K562 (cell line): ENCODE results near the gene TMEM129. TPM values are rescaled to one million over a fixed set of nuclear protein-coding genes. Genes with fewer than 3 reads are reported as not detected.

Experiments
- ATAC-seq: fragments of 200-7000 bp; cut with Tn5 transposase; 3 replicates; pipeline ENCODE4 v1.9.1; 2020; ENCODE audit warnings: moderate library complexity
- BruUV-seq: library from RNA; stranded (reverse); fragments of 400-500 nt; replicated peaks from 2 replicates; lab custom pipeline; 2021; lab: Mats Ljungman, UMichigan
- CTCF ChIA-PET: fragments of 300-600 bp; formaldehyde crosslinking; extraction: SDS; loops from one replicate; lab custom pipeline; 2021; ENCODE audit warnings: low intra/inter-chr PET ratio; lab: Yijun Ruan, JAX
- POLR2A ChIA-PET: fragments of 300-600, 350-650 bp; sonication (Branson Sonifier 250); formaldehyde crosslinking; extraction: SDS; loops from one replicate; lab custom pipeline; 2021; ENCODE audit warnings: antibody characterized with exemption, inconsistent platforms; lab: Yijun Ruan, JAX
- DNase-seq, 4 experiments: peaks; one replicate each; pipeline versions ENCODE4 v3.0.0 to v3.0.0-alpha.2; 2011 to 2018; ENCODE audit warnings: low spot score in 3 of 4, mixed read lengths in 3 of 4; ENCODE audit errors: extremely low read depth in 1 of 4
- FAIRE-seq: peaks from 2 replicates; lab custom pipeline; 2011; peaks lifted over from hg19 to GRCh38; lab: Jason Lieb, UNC
- H2AFZ ChIP-seq: 2 replicates; pipeline ENCODE4 v1.6.0; 2011; ENCODE audit warnings: low read depth, low read length, control low read depth, inconsistent platforms
- H3K27ac ChIP-seq: fragments of 200-600 bp; 3 replicates; pipeline ENCODE4 v1.8.0; 2011; ENCODE audit warnings: low read depth, mild to moderate bottlenecking, control low read depth, inconsistent platforms, low read length, moderate library complexity, mixed read lengths; ENCODE audit errors: extremely low read depth
- H3K27me3 ChIP-seq, 2 experiments: fragments of 300-600 bp in 1 of 2; 2 replicates in 1 of 2; 3 replicates in 1 of 2; pipeline versions ENCODE4 v1.6.0 to v1.8.0; 2011; ENCODE audit warnings: inconsistent platforms in 2 of 2, low read length in 2 of 2, mild to moderate bottlenecking in 1 of 2, mixed read lengths in 1 of 2, moderate library complexity in 1 of 2; ENCODE audit not compliant: control insufficient read depth in 2 of 2, insufficient read depth in 2 of 2
- H3K36me3 ChIP-seq: fragments of 300-600 bp; 3 replicates; pipeline ENCODE4 v1.8.0; 2011; ENCODE audit warnings: mild to moderate bottlenecking, low read length, inconsistent platforms; ENCODE audit not compliant: control insufficient read depth, insufficient read depth
- H3K4me1 ChIP-seq, 2 experiments: fragments of 200-600 bp in 1 of 2; replicated peaks in 1 of 2; 2 replicates in 1 of 2; 3 replicates in 1 of 2; pipeline versions ENCODE4 v1.5.1 to v1.8.0; 2011; ENCODE audit warnings: inconsistent platforms in 2 of 2, low read length in 2 of 2, mild to moderate bottlenecking in 1 of 2, mixed read lengths in 1 of 2, moderate library complexity in 1 of 2; ENCODE audit not compliant: control insufficient read depth in 2 of 2, insufficient read depth in 2 of 2
- H3K4me2 ChIP-seq: 2 replicates; pipeline ENCODE4 v1.6.1; 2011; ENCODE audit warnings: low read length, control low read depth, inconsistent platforms, mixed read lengths; ENCODE audit not compliant: insufficient read depth
- H3K4me3 ChIP-seq: fragments of 200-600 bp; sonication (generic), shearing (Covaris generic); 2 replicates; pipeline ENCODE4 v1.5.1; 2016; ENCODE audit warnings: control low read depth, inconsistent platforms
- H3K79me2 ChIP-seq: fragments of 200-600 bp; 3 replicates; pipeline ENCODE4 v1.8.0; 2011; ENCODE audit warnings: low read length, inconsistent platforms; ENCODE audit not compliant: control insufficient read depth, insufficient read depth
- H3K9ac ChIP-seq, 2 experiments: 2 replicates each; pipeline versions ENCODE4 v1.6.0 to v1.6.1; 2011; ENCODE audit warnings: low read depth in 2 of 2, low read length in 2 of 2, control low read depth in 1 of 2, inconsistent platforms in 1 of 2, mild to moderate bottlenecking in 1 of 2, mixed read lengths in 1 of 2; ENCODE audit not compliant: insufficient read depth in 1 of 2
- H3K9me1 ChIP-seq: one replicate; pipeline ENCODE4 v1.6.0; 2011; ENCODE audit warnings: inconsistent platforms, mild to moderate bottlenecking, low read length, moderate library complexity; ENCODE audit not compliant: control insufficient read depth, insufficient read depth
- H3K9me3 ChIP-seq: replicated peaks from 2 replicates; pipeline ENCODE4 v1.5.1; 2011; ENCODE audit warnings: low read depth, low read length, inconsistent platforms; ENCODE audit not compliant: control insufficient read depth, insufficient read depth
- H4K20me1 ChIP-seq: replicated peaks from 2 replicates; pipeline ENCODE4 v1.6.1; 2011; ENCODE audit warnings: low read length, inconsistent platforms, mixed read lengths; ENCODE audit not compliant: control insufficient read depth, insufficient read depth
- DNMT1 ChIP-seq: fragments of 450-650 bp; IDR thresholded peaks from 2 replicates; pipeline ENCODE4 v1.6.1; 2016; ENCODE audit warnings: antibody characterized with exemption, mild to moderate bottlenecking
- E2F5 ChIP-seq: sonication (generic); formaldehyde crosslinking; IDR thresholded peaks from 2 replicates; pipeline ENCODE4 v1.8.0; 2022; ENCODE audit warnings: mild to moderate bottlenecking, missing genetic modification reagents
- SETDB1 ChIP-seq: IDR thresholded peaks from one replicate; pipeline ENCODE4 v1.6.1; 2012; ENCODE audit warnings: low read length, control low read depth, inconsistent platforms
- TEAD1 ChIP-seq, 2 experiments: fragments of 450-650 bp in 1 of 2; sonication (generic) in 1 of 2; formaldehyde crosslinking; IDR thresholded peaks; 2 replicates each; pipeline versions ENCODE4 v1.4.0 to v1.8.0; 2020 to 2022; ENCODE audit warnings: mild to moderate bottlenecking in 2 of 2, missing genetic modification reagents in 1 of 2
- THRAP3 ChIP-seq: fragments of 450-650 bp; IDR thresholded peaks from 2 replicates; pipeline ENCODE4 v1.6.1; 2016; ENCODE audit warnings: mild to moderate bottlenecking, inconsistent platforms, borderline replicate concordance
- TSHZ1 ChIP-seq: fragments of 250-450 bp; sonication (Bioruptor Pico); IDR thresholded peaks from 2 replicates; pipeline ENCODE4 v1.4.0; 2020; ENCODE audit warnings: mild to moderate bottlenecking, moderate library complexity
- USF2 ChIP-seq: sonication (generic); formaldehyde crosslinking; IDR thresholded peaks from 2 replicates; pipeline ENCODE4 v1.5.0; 2020; ENCODE audit warnings: missing genetic modification reagents
- ZKSCAN1 ChIP-seq: fragments of 150-350 bp; IDR thresholded peaks from 2 replicates; pipeline ENCODE4 v1.6.1; 2016; ENCODE audit warnings: low read depth, low read length
- WGBS: fragments of 100-300 bp; shearing (Covaris generic); methylation state at CpG from one replicate; pipeline ENCODE4 v1.1.6; 2016; ENCODE audit warnings: low coverage, mixed read lengths; ENCODE audit not compliant: insufficient coverage; ENCODE audit errors: missing lambda C conversion rate; 5-methylcytosine and 5-hydroxymethylcytosine counted together
- in situ Hi-C: fragments of 300-500 bp; cut with MboI; formaldehyde crosslinking; loops from 4 replicates; pipeline ENCODE4 v1.15.0; 2018; ENCODE audit warnings: inconsistent platforms, mixed read lengths
- intact Hi-C: fragments of 100-400 bp; cut with micrococcal nuclease; formaldehyde crosslinking; loops from 2 replicates; pipeline ENCODE4 v1.14.2; 2022
- polyA plus RNA-seq, 8 experiments: library from polyadenylated mRNA; depleted of rRNA in 4 of 8; stranded (reverse) in 5 of 8; unstranded in 3 of 8; fragments of >200 nt; fragmentation: Nextera tagmentation in 2 of 8; fragmentation: Illumina TruSeq in 1 of 8; extraction: Ambion mirVana in 2 of 8; extraction: Trizol in 1 of 8; gene quantifications; 2 replicates each; pipeline versions ENCODE4 v1.2.1 to v1.2.3, GENCODE V29; 2011 to 2014; ENCODE audit warnings: inconsistent platforms in 1 of 8, missing spikeins in 1 of 8
- total RNA-seq, 7 experiments: library from RNA; depleted of rRNA in 6 of 7; stranded (reverse); fragments of >200 nt in 6 of 7; fragmentation: Illumina TruSeq in 2 of 7; extraction: Trizol in 2 of 7; gene quantifications; 2 replicates each; pipeline versions ENCODE4 v1.2.1 to v1.2.3, GENCODE V29; 2011 to 2021; ENCODE audit warnings: low replicate concordance in 1 of 7
- TF ChIP-seq, protein P1 (sequence below), 2 experiments: fragments of 250-450 bp in 1 of 2; fragments of 450-650 bp in 1 of 2; sonication (Bioruptor Pico) in 1 of 2; IDR thresholded peaks; 2 replicates each; pipeline versions ENCODE4 v1.6.1 to v1.8.0; 2016 to 2021; ENCODE audit warnings: mild to moderate bottlenecking in 2 of 2, moderate library complexity in 2 of 2, missing compliant biosample characterization in 1 of 2, missing genetic modification characterization in 1 of 2
- TF ChIP-seq, protein P2 (sequence below): sonication (generic); formaldehyde crosslinking; IDR thresholded peaks from 2 replicates; pipeline ENCODE4 v1.8.0; 2022; ENCODE audit warnings: missing genetic modification reagents, mild to moderate bottlenecking, moderate library complexity, borderline replicate concordance

The TMEM129 gene
- total and polyA plus RNA-seq, 9 of the 15 experiments (the other 6 are each of a cell fraction or from before 2014, with no cell fraction given): 0.34 to 47.2 (median 18.8) TPM

- Histone ChIP-seq H4K20me1 (peaks cover 14% of the 10 kb centered on the region), H3K27ac (peak overlapping the region; percentile 95), H3K27me3 (no peaks in the 10 kb centered on the region), H2AFZ (0 out of 2 replicates have a peak overlapping the region, but pooled peaks have one; percentile 41), H3K9me3 (no peaks in the 10 kb centered on the region), H3K4me1 (peaks cover 10 to 62% of the 10 kb centered on the region in 2 experiments; a peak in 4 of 5 replicates), H3K4me2 (peak overlapping the region; percentile 77), H3K36me3 (peaks cover 63% of the 10 kb centered on the region; the same call in 2 of the 3 replicates), H3K79me2 (peaks cover 84% of the 10 kb centered on the region), H3K4me3 (peak overlapping the region; percentile 98), H3K9me1 (no peaks in the 10 kb centered on the region), H3K9ac (peak overlapping the region; percentile 90 to 95)
- no TSS peak for BruUV-seq
- ATAC-seq (peak; percentile 11), FAIRE-seq (no peak), DNase-seq (peak in 3 of 4 experiments; percentile 47 to 75 (median 74))
- POLR2A ChIA-PET: interaction anchor here (0.6 to 4.7 kb wide), 10 partner anchors 8 to 94 kb away, joined by 3 to 32 read pairs (median 5); partner anchors contain the start of gene SLBP
- CTCF ChIA-PET: no interaction called here
- in situ Hi-C loops (no loop called here), intact Hi-C loops (loop anchor here (10.0 kb wide), 1 partner anchor 367 kb away; no protein-coding TSS in a partner anchor)
- WGBS: 2% methylated on average over 41 of the region's 61 CpGs
- TF ChIP-seq, protein P1, sequence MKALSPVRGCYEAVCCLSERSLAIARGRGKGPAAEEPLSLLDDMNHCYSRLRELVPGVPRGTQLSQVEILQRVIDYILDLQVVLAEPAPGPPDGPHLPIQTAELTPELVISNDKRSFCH (CRISPR knock-in tag; IDR thresholded peaks at IDR 0.05): no peak
- TF ChIP-seq, protein P1 (tag; IDR thresholded peaks at IDR 0.05): no peak
- TF ChIP-seq TSHZ1 (CRISPR knock-in tag) (no peak), SETDB1 (no peak), TEAD1 (CRISPR knock-in tag; IDR thresholded peaks at IDR 0.05) (peak in 1 of 2 experiments; percentile 18; a peak in 1 of 4 replicates), DNMT1 (no peak), E2F5 (CRISPR knock-in tag) (no peak), ZKSCAN1 (no peak), THRAP3 (no peak), USF2 (CRISPR knock-in tag) (no peak)
- TF ChIP-seq, protein P2, sequence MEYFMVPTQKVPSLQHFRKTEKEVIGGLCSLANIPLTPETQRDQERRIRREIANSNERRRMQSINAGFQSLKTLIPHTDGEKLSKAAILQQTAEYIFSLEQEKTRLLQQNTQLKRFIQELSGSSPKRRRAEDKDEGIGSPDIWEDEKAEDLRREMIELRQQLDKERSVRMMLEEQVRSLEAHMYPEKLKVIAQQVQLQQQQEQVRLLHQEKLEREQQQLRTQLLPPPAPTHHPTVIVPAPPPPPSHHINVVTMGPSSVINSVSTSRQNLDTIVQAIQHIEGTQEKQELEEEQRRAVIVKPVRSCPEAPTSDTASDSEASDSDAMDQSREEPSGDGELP (CRISPR knock-in tag): peak; percentile 9; the same call in 1 of the 2 replicates
Measured at GRCh38 chr4:1721666-1722550, 785 bp upstream of the TMEM129 start.
